HepG2 (cell line): Measurements from ENCODE around the gene DPH7. TPM values are rescaled to one million over a fixed set of nuclear protein-coding genes. Genes with fewer than 3 reads are reported as not detected.
A peak's percentile ranks its signal among the peaks of the same experiment; 100 is the strongest.

ENCODE experiments used
- ATAC-seq: fragments of 200-7000 bp; cut with Tn5 transposase; 3 replicates; pipeline ENCODE4 v1.9.1; 2020; ENCODE audit warnings: mild to moderate bottlenecking, moderate library complexity
- BruUV-seq: library from RNA; stranded (reverse); fragments of 400-500 nt; replicated peaks from 2 replicates; lab custom pipeline; 2021; lab: Mats Ljungman, UMichigan
- CTCF ChIA-PET: fragments of 300-600 bp; formaldehyde crosslinking; extraction: SDS; loops from one replicate; lab custom pipeline; 2021; ENCODE audit warnings: low total read pairs, inconsistent platforms, low intra/inter-chr PET ratio; lab: Yijun Ruan, JAX
- POLR2A ChIA-PET: fragments of 350-600 bp; sonication (Branson Sonifier 250); formaldehyde crosslinking; loops from one replicate; lab custom pipeline; 2020; ENCODE audit warnings: antibody characterized with exemption, inconsistent platforms; lab: Yijun Ruan, JAX
- DNase-seq: peaks from one replicate; pipeline ENCODE4 v3.0.0-alpha.2; 2015; ENCODE audit warnings: low spot score
- FAIRE-seq: peaks from 3 replicates; lab custom pipeline; 2011; peaks lifted over from hg19 to GRCh38; lab: Jason Lieb, UNC
- H2AFZ ChIP-seq: one replicate; pipeline ENCODE4 v1.6.1; 2011; ENCODE audit warnings: low read length, inconsistent platforms
- H3K27ac ChIP-seq: fragments of 300-600 bp; 3 replicates; pipeline ENCODE4 v1.8.0; 2011; ENCODE audit warnings: mixed run types, mild to moderate bottlenecking, mixed read lengths, low read length, inconsistent platforms; ENCODE audit not compliant: insufficient read depth; ENCODE audit errors: extremely low read length
- H3K27me3 ChIP-seq, 2 experiments: fragments of 200-600 bp in 1 of 2; 2 replicates in 1 of 2; 3 replicates in 1 of 2; pipeline versions ENCODE4 v1.6.0 to v1.8.0; 2011; ENCODE audit warnings: low read length in 2 of 2, mild to moderate bottlenecking in 2 of 2, moderate library complexity in 2 of 2, inconsistent platforms in 1 of 2; ENCODE audit not compliant: insufficient read depth in 2 of 2, control insufficient read depth in 1 of 2
- H3K36me3 ChIP-seq, 2 experiments: fragments of 200-600 bp in 1 of 2; replicated peaks in 1 of 2; 2 replicates in 1 of 2; 3 replicates in 1 of 2; pipeline versions ENCODE4 v1.5.1 to v1.8.0; 2011; ENCODE audit warnings: low read length in 2 of 2, inconsistent platforms in 1 of 2; ENCODE audit not compliant: insufficient read depth in 2 of 2, control insufficient read depth in 1 of 2
- H3K4me1 ChIP-seq: 2 replicates; pipeline ENCODE4 v1.5.1; 2012; ENCODE audit warnings: low read length, inconsistent platforms; ENCODE audit not compliant: insufficient read depth
- H3K4me2 ChIP-seq: 2 replicates; pipeline ENCODE4 v1.6.0; 2011; ENCODE audit warnings: low read depth, low read length, inconsistent platforms
- H3K4me3 ChIP-seq, 3 experiments: fragments of 200-600 bp in 1 of 3; sonication (generic), shearing (Covaris generic) in 1 of 3; replicated peaks in 1 of 3; 2 replicates each; pipeline ENCODE4 v1.5.1; 2011 to 2016; ENCODE audit warnings: low read length in 3 of 3, inconsistent platforms in 2 of 3, low read depth in 2 of 3, mild to moderate bottlenecking in 2 of 3, control low read depth in 1 of 3, mixed read lengths in 1 of 3; ENCODE audit not compliant: insufficient read depth in 1 of 3
- H3K79me2 ChIP-seq: one replicate; pipeline ENCODE4 v1.6.1; 2011; ENCODE audit warnings: low read length, inconsistent platforms; ENCODE audit not compliant: insufficient read depth
- H3K9ac ChIP-seq: 2 replicates; pipeline ENCODE4 v1.6.0; 2011; ENCODE audit warnings: mild to moderate bottlenecking, low read depth, low read length, inconsistent platforms; ENCODE audit not compliant: insufficient read depth
- H3K9me3 ChIP-seq: 2 replicates; pipeline ENCODE4 v1.5.1; 2012; ENCODE audit warnings: mild to moderate bottlenecking, low read length
- H4K20me1 ChIP-seq: 2 replicates; pipeline ENCODE4 v1.6.0; 2011; ENCODE audit warnings: inconsistent platforms, mild to moderate bottlenecking, low read length, moderate library complexity; ENCODE audit not compliant: insufficient read depth
- NFE2 ChIP-seq: sonication (generic); formaldehyde crosslinking; IDR thresholded peaks from 2 replicates; pipeline ENCODE4 v1.4.0; 2020; ENCODE audit warnings: missing genetic modification reagents
- TGIF2 ChIP-seq: IDR thresholded peaks from 2 replicates; pipeline ENCODE4 v1.6.1; 2016; ENCODE audit warnings: control low read depth, missing compliant biosample characterization
- ZBTB25 ChIP-seq: IDR thresholded peaks from 2 replicates; pipeline ENCODE4 v1.6.1; 2018; ENCODE audit warnings: missing genetic modification reagents
- ZBTB38 ChIP-seq: sonication (generic); formaldehyde crosslinking; IDR thresholded peaks from 2 replicates; pipeline ENCODE4 v1.5.1; 2020; ENCODE audit warnings: mild to moderate bottlenecking, missing genetic modification reagents
- ZC3H4 ChIP-seq: sonication (generic); formaldehyde crosslinking; IDR thresholded peaks from 2 replicates; pipeline ENCODE4 v1.4.0; 2020; ENCODE audit warnings: missing genetic modification reagents, borderline replicate concordance
- ZNF572 ChIP-seq: sonication (generic); formaldehyde crosslinking; IDR thresholded peaks from 2 replicates; pipeline ENCODE4 v1.5.1; 2020; ENCODE audit warnings: mild to moderate bottlenecking, missing genetic modification reagents
- WGBS: methylation state at CpG from one replicate; pipeline ENCODE4 v1.1.6; 2017; ENCODE audit warnings: low lambda C conversion rate; 5-methylcytosine and 5-hydroxymethylcytosine counted together
- in situ Hi-C: cut with HindIII; loops from 2 replicates; pipeline ENCODE4 v1.10.0; 2017; ENCODE audit warnings: low pct_unique_long_range_greater_than_20kb; ENCODE audit not compliant: extremely low pct_ligation_motif_present
- intact Hi-C: fragments of 100-400 bp; cut with micrococcal nuclease; formaldehyde crosslinking; loops from one replicate; pipeline ENCODE4 v1.10.0; 2022; ENCODE audit not compliant: unreplicated experiment
- polyA plus RNA-seq, 8 experiments: library from polyadenylated mRNA; depleted of rRNA in 3 of 8; stranded (reverse) in 7 of 8; unstranded in 1 of 8; fragments of >200 nt; fragmentation: Illumina TruSeq in 4 of 8; extraction: Trizol in 4 of 8; gene quantifications; 2 replicates each; pipeline versions ENCODE4 v1.2.1 to v1.2.3, GENCODE V29; 2011 to 2016; ENCODE audit warnings: low read depth in 4 of 8, missing spikeins in 1 of 8, mixed read lengths in 1 of 8; ENCODE audit not compliant: insufficient read depth in 1 of 8
- total RNA-seq, 5 experiments: library from RNA; depleted of rRNA; stranded (reverse); fragments of >200 nt; fragmentation: Illumina TruSeq; extraction: Trizol; gene quantifications; 2 replicates each; pipeline ENCODE4 v1.2.3, GENCODE V29; 2016; ENCODE audit warnings: low read depth in 1 of 5

Gene DPH7
- total and polyA plus RNA-seq, 2 of the 13 experiments (the other 11 are each of a cell fraction or from before 2014, with no cell fraction given), result 27.6 to 31.6 TPM

DNA sequence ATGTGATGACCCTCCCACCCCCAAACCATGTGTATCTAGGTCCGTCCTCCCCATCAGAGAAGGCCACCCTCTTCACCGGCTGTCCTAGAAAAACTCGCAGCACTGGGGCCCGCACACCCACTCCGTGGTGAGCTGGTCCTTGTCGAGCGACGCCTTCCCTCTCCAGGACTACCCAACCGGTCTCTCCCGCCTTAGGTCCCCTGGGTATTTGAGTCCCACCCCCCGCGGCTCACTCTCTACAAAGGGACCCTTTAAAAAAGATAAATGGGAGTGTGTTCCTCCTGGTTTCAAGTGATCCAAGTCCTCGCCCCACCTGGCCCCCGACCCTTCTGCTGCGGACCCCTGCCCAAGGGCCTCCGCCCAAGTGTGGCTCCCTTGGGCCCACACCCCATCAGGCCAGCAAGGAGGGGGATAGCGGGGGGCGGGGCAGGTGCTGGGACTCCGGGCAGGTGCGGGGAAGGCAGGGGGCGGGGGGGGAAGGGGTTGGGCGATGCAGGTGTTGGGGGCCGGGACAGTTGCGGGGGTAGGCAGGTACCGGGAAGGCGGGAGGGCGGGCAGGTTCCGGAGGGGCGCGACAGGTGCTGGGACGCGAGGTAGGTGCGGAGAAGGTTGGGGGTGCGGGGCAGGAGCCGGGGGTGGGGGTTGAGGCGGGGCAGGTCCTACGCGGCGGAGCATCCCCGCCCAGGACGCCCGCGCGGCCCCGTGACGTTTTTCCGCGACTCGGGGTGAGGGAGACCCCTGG is 25.8 kb upstream of the DPH7 start:
- in situ Hi-C loops (no loop called here), intact Hi-C loops (loop anchor here (1.0 to 5.0 kb wide), 2 partner anchors 25 to 68 kb away; no protein-coding TSS in a partner anchor)
- POLR2A ChIA-PET, result interaction anchor here (1.0 to 1.6 kb wide), 6 partner anchors 14 to 150 kb away, joined by 4 to 25 read pairs (median 7); partner anchors contain the start of genes EHMT1, MRPL41 and ZMYND19

More for the DNA sequence above, 25.8 kb upstream of the DPH7 start:
- no peak overlapping the region for H2AFZ ChIP-seq
- DNase-seq, result no peak
- H3K79me2 ChIP-seq, result peaks cover 25% of the 10 kb centered on the region
- no peak for FAIRE-seq
- ATAC-seq, result no peak
- CTCF ChIA-PET, result no interaction called here
- peak overlapping the region; percentile 69 for H3K4me2 ChIP-seq
- H4K20me1 ChIP-seq, result no peaks in the 10 kb centered on the region; the same call in 1 of the 2 replicates
- H3K9ac ChIP-seq, result 0 out of 2 replicates have a peak overlapping the region, but pooled peaks have one; percentile 8
- no peaks in the 10 kb centered on the region for H3K36me3 ChIP-seq
- no peak overlapping the region for H3K27ac ChIP-seq
- peaks cover 47% of the 10 kb centered on the region for H3K4me1 ChIP-seq
- no TSS peak for BruUV-seq
- peaks cover 1 to 10% of the 10 kb centered on the region in 2 experiments; a peak in 3 of 5 replicates for H3K27me3 ChIP-seq
- 12% methylated on average over 29 of the region's 49 CpGs for WGBS
- no peaks in the 10 kb centered on the region for H3K9me3 ChIP-seq
- TF ChIP-seq TGIF2 (CRISPR knock-in tag), result no peak
- no peak for TF ChIP-seq ZBTB38 (CRISPR knock-in tag)
- 0 out of 2 replicates have a peak, but pooled peaks have one; percentile 42 for TF ChIP-seq ZNF572
- no peak for TF ChIP-seq NFE2
- TF ChIP-seq ZBTB25 (CRISPR knock-in tag), result no peak
- no peak for TF ChIP-seq ZC3H4 (CRISPR knock-in tag)
- TF ChIP-seq, all 625 proteins: peak for 1
- peak overlapping the region; percentile 16 to 63 (median 57); a peak in 4 of 6 replicates for H3K4me3 ChIP-seq
